ENCODE measurements around the gene PPARA.

DNA sequence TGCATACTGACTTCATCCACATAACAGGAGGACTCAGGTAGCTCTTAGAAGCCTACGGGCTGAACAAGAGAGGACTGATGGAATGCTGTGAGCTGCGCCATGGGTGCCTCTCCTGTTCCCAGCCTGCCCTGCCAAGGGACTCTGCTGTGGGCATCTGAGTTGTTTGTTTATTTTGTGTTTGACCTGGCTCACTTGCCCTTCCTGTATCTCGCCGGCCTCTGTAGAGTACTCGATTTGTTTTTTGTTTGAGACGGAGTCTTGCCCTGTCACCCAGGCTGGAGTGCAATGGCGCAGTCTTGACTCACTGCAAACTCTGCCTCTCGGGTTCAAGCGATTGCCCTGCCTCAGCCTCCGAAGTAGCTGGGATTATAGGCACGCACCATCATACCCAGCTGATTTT lies 119.2 kb downstream of the PPARA start:
- TF ChIP-seq, protein P1, sequence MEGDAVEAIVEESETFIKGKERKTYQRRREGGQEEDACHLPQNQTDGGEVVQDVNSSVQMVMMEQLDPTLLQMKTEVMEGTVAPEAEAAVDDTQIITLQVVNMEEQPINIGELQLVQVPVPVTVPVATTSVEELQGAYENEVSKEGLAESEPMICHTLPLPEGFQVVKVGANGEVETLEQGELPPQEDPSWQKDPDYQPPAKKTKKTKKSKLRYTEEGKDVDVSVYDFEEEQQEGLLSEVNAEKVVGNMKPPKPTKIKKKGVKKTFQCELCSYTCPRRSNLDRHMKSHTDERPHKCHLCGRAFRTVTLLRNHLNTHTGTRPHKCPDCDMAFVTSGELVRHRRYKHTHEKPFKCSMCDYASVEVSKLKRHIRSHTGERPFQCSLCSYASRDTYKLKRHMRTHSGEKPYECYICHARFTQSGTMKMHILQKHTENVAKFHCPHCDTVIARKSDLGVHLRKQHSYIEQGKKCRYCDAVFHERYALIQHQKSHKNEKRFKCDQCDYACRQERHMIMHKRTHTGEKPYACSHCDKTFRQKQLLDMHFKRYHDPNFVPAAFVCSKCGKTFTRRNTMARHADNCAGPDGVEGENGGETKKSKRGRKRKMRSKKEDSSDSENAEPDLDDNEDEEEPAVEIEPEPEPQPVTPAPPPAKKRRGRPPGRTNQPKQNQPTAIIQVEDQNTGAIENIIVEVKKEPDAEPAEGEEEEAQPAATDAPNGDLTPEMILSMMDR (IDR thresholded peaks at IDR 0.05; ENCODE audit: insufficient read depth, low read depth, low read length), result no peak
- no peak for TF ChIP-seq EZH2 (IDR thresholded peaks at IDR 0.05; ENCODE audit: insufficient read depth, low read length)

All from astrocyte (in vitro differentiated cells and primary cell).